Vagina (tissue), 2 donors: Measurements from ENCODE around the gene GRIP2.
A peak's percentile ranks its signal among the peaks of the same experiment; 100 is the strongest.

ENCODE experiments used
- CTCF ChIP-seq, 3 experiments: fragments of 450-650 bp in 2 of 3; fragments of 200-600 bp in 1 of 3; sonication (generic) in 1 of 3; IDR thresholded peaks; one replicate each; pipeline ENCODE4 v1.5.1; 2017 to 2019; ENCODE audit warnings: antibody characterized with exemption in 3 of 3, mild to moderate bottlenecking in 2 of 3, moderate library complexity in 2 of 3
- POLR2AphosphoS5 ChIP-seq, 2 donors: sonication (generic); formaldehyde crosslinking; IDR thresholded peaks; one replicate each; pipeline ENCODE4 v1.9.0; 2017; ENCODE audit warnings: antibody characterized with exemption in 2 of 2, mild to moderate bottlenecking in 2 of 2, low read depth in 1 of 2; ENCODE audit not compliant: insufficient read depth in 1 of 2

DNA sequence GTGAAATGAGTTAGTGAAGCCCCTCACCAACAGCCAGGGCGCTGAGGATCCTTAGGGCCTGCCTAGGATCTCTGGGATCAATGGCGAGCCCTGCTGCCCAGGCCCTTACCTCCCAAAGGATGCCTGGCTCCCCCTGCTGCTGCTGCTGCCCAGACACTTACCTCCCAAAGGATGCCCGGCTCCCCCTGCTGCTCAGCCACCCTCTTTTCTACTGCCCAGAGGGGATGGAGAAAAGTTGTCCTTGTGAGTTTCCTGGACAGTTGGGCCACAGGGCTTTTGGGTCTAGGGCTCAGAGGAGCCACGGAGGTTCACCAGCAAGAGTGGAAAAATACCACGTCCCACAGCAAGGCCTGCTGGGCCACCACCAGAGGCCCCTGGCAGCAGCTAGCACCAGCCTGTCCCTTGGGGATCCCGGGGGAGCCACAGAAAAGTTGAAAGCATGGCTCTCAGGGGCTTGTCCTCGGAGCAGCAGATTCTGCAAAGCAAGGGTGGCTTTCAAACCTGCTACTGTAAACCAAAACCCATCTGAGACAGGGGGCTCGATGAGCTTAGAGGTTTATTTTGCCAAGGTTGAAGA lies 78.3 kb downstream of the GRIP2 start:
- peak in 2 of 3 experiments; percentile 9 to 20 for TF ChIP-seq CTCF (IDR thresholded peaks at IDR 0.05)
- no peak for TF ChIP-seq POLR2AphosphoS5 (IDR thresholded peaks at IDR 0.05; ENCODE audit: insufficient read depth in 1 of 2, low read depth in 1 of 2)
